NCI-H345 treated with DMSO at 0.1 percent for 48 hours (cell line): ENCODE measurements around the gene TIMM10B.
A peak's percentile ranks its signal among the peaks of the same experiment; 100 is the strongest.

Experiments
- DNase-seq: peaks from one replicate; lab custom pipeline; 2025; ENCODE audit not compliant: unreplicated experiment; lab: John Stamatoyannopoulos, UW

Gene TIMM10B, protein sequence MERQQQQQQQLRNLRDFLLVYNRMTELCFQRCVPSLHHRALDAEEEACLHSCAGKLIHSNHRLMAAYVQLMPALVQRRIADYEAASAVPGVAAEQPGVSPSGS

GRCh38 chr11:6481012-6481923 lies at the start of gene TIMM10B, which contains the start of gene ARFIP2:
Gene TIMM10B (plus strand): TSS chr11:6481501. CDS start chr11:6481517, 16 bp downstream.
Gene ARFIP2 (minus strand): TSS chr11:6481331. CDS start chr11:6480421, 910 bp downstream.
- peak; percentile 91 for DNase-seq

- no peak for DNase-seq
Observed at GRCh38 chr11:6431861-6432260, 49.4 kb upstream of the TIMM10B start.

GRCh38 chr11:6433998-6434660 lies 47.2 kb upstream of the TIMM10B start:
- DNase-seq, result no peak

DNA sequence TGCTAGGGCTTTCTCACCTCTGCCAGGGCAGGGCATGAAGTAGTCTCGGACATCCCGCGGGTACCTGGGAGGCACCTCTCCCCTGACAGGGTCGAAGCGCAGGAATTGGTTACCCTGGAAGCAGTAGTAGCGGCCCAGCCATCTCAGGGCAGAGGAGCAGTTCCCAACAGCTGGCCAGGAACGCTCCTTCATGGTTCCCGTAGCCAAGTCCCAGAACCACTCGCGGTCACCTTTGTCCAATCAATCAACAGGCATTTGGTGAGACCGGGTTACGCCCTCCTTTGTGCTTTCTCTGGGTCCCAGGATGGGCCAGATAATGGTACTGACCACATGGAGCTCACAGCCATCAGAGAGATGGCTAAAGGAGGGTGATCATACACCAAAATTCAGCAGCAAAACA lies 43.9 kb upstream of the TIMM10B start:
- no peak for DNase-seq

- DNase-seq, result no peak
Observed at GRCh38 chr11:6437993-6438392, 43.3 kb upstream of the TIMM10B start.

DNA sequence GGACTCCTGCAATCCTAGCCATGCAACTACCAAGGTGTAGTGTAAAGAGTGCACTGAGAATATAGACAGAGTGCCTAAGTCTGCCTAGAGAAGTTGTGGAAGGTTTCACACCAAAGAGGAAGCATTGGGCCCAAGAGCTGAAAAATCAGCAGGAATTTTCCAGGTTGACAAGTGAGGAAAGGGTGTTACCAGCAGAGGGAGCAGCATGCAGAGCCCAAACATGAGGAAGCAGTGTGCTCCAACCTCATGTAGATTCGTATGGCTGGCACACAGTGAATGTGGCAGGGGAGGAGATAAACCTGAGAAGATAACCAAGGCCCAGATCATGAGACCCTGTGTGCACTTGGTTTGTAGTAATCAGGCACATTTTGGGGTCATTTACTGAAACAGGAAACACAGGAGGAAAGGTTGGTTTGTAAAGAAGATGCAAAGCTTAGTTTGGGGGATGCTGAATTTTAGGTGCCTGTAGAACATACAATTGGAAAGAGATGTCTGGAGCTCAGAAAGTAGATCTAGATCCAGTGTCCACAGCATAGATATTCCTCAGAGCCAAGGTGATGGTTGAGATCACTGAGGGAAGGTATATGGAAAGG lies 42.2 kb upstream of the TIMM10B start:
- peak; percentile 11 for DNase-seq

DNA sequence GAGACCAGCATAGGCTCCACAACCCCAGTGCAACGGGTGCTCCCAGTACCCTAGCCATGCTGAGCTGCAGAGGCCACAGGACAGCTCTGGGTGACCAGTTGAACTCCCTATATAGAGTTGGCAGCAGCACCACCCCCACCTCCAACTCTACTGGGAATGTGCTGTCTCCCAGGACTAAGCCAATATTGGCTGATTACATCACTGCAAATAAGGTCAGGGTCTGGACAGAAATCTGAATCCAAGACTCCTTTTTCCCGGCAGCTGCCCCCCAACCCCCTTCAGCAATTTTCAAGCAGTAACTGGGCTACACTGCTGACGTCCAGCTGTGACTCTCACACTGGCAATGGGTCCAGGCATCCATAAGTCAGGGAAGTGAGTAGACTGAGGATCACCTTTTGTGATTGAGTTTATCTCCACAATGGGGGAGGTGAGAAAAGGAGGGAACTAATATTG lies 40.4 kb upstream of the TIMM10B start, which contains the start of gene HPX:
Gene HPX, minus strand, starts transcription at position 82 of the 453 bp plus-strand sequence. Its CDS starts 24 bp downstream, at position 58.
- no peak for DNase-seq

DNA sequence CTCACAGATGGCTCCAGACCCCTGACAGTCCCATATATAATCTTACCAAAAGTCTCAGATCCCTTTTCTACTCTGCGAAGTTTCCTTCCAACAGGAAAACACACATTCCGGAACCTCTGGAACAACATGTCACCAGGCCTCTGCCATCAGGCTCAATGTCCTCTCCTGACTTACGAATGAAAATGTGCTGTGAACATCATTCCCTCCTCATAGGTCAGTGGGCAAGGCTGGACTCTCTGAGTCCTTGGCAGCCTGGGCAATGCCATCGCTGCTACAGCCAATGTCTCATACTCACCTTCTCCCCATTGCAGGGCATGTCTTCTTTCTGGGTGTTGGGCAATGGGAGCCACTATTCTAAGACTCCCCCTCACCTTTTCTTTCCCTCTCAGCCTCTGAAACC lies 38.9 kb upstream of the TIMM10B start:
- DNase-seq, result no peak

- no peak for DNase-seq
Observed at GRCh38 chr11:6443269-6444003, 37.9 kb upstream of the TIMM10B start.

- no peak for DNase-seq
Observed at GRCh38 chr11:6448574-6448973, 32.7 kb upstream of the TIMM10B start.

DNA sequence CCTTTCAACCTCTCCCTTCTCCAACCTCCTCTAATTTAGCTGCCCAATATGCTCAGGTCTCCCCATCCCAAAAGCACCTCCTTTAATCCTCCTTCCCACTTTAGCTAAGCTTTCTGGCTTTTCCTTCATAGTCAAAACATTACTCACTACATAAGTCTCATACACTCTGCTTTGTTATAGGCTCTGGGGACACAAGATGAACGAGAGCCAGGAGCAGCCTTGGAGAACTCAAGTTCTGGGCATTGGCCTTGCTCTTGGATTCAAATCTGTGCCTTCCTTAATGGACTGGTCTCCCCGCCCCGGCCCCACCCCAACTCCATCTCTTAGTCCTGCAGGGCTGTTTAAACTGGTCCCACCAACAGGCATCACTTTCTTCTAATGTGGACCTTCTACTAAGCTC lies 29.1 kb upstream of the TIMM10B start:
- DNase-seq, result no peak

GRCh38 chr11:6453152-6453551 lies 28.1 kb upstream of the TIMM10B start:
- DNase-seq, result no peak

- DNase-seq, result no peak
Observed at GRCh38 chr11:6455070-6455469, 26.2 kb upstream of the TIMM10B start.

DNA sequence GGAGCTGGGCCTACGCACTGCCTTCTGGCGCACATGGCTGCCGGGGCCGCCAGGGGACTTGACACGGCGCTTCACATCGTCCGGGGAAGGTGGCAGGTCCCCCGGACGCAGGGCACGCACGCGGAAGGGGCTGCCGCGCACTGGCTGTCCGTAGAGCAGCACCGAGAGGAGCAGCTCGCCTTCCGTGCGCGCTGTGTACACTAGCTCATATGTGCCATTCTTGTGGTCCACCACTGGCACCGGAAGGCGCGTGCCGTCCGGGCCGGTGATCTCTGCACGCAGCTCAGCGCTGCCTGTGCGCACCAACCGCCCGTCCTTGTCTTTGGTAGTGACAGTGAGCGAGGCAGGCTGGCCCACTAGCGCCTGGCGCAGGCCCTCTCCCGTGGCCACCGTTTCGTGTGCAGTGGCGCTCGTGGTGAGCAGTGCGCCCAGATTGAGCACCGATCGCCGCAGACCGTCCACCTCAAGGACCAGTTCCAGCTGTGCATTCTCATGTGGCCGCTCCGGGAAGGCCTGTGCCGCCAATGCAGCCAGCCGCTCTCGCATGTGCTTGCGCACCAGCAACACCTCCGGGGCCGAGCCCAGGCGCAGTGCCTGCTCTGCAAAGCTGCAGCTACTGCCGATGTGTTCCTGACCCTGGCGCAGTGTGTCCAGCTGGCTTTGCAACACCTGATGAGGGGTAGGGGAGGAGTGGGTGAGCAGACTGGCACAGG lies 24.8 kb upstream of the TIMM10B start:
- DNase-seq, result no peak

DNA sequence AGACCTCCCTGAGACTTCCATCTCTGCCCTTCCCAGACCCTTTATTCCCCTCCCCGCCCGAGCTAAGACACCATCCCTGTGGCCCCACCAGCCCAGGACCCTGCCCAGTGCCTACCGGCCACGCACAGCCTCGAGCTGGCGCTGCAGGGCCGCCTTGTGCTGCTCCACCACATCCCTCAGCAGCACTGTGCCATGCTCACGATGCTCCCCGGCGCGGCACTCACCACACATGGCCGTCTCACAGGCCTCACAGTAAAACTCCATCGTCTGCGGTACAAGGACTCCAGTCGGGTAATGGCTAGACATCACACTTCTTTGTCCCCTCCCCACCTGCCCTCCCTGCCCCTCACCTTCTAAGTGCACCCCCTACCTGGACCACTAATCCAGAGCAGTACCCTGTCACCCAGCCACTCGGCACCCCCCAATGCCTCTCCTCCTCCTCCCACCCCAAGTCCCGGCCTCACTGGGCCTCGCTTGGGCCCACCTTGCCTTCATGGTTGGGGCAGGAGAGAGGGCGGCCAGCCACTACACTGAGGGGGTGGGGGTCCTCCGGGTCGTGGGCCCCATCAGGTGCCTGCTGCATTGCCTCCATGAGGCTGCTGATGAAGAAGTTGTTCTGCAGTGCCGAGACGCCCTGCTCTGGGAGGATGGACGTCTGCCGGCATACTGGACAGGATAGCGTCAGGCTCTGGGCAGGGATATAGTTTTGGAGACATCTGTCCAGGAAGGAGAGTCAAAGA lies 23.6 kb upstream of the TIMM10B start:
- no peak for DNase-seq

DNA sequence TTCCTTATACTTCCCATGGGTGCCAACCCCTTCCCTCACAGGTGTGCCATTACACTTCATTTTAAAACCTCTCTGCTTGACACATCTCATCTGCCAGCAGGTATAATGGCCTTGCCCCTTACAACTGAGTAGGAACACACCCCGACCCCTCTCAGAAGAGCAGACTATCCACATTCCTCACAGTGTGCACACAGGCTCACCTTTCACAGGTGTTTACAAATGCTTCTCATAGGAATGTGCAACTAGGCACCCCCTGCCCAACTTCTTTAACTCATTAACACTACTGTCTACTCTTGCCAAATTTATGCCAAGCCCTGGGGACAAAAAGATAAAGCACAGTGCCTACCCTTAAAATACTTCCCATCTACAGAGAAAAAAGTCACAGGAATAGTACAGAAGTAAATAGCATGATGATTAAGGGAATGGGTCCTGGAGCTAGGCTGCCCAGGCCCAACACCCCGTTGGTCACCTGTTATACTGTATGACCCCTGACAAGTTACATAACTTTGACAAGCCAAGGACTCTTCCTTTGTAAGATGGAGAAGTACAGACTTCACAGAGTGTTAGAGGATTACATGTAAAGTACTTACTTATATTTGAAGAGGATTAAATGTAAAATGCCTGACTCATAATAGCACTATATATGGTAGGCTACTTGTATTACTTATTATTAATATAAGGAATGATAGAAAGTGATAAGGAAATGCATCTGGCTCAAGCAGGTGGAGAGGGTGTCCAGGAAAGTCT lies 22.8 kb upstream of the TIMM10B start:
- DNase-seq, result no peak

- no peak for DNase-seq
Observed at GRCh38 chr11:6459099-6459450, 22.2 kb upstream of the TIMM10B start.

- DNase-seq, result peak; percentile 2
Observed at GRCh38 chr11:6468712-6469495, 12.4 kb upstream of the TIMM10B start.
